22Rv1 (cell line): ENCODE results near the gene MARCHF10.

Experiments used
- H3K27ac ChIP-seq: fragments of 450-650 bp; 2 replicates; pipeline ENCODE4 v1.5.1; 2017
- ZFX ChIP-seq: fragments of 450-650 bp; IDR thresholded peaks from 2 replicates; pipeline ENCODE4 v1.6.1; 2017; ENCODE audit warnings: antibody characterized with exemption, borderline replicate concordance
- TF ChIP-seq, protein P1 (sequence below): fragments of 450-650 bp; IDR thresholded peaks from 2 replicates; pipeline ENCODE4 v1.5.1; 2017; ENCODE audit warnings: mild to moderate bottlenecking

Gene MARCHF10

DNA sequence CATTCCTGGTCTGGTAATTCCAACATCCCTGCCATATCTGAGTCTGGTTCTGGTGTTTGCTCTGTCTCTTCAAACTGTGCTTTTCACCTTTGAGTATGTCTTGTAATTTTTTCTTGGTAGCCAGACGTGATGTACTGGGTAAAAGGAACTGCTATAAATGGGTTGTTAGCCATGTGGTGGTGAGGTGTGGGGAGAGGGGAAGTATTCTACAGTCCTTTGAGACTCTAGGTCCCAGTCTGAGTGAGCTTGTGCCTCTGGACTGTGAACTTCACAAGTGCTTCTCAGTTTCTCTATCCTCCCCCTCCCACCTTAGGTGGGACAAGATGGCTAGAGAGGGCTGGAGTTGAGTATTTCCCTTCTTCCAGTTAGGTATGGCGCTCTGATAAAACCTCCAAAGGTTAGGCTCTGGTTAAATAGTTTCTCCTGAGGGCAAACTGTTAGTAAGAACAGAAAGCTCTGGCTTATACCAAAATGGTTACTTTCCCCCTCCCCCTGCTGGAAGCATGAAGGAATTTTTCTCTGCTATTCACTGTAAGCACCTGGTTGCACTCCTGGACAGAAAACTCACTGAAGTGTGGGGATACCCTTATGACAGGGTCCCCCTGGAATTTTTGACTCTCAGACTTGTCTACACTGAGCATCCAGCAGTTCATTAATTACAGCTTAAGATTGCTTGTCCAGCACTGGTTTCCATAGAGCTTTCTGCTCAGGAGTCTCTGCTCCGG, 87.8 kb downstream of the MARCHF10 start:
- H3K27ac ChIP-seq: no peak overlapping the region
- no peak for TF ChIP-seq ZFX
- TF ChIP-seq, protein P1, sequence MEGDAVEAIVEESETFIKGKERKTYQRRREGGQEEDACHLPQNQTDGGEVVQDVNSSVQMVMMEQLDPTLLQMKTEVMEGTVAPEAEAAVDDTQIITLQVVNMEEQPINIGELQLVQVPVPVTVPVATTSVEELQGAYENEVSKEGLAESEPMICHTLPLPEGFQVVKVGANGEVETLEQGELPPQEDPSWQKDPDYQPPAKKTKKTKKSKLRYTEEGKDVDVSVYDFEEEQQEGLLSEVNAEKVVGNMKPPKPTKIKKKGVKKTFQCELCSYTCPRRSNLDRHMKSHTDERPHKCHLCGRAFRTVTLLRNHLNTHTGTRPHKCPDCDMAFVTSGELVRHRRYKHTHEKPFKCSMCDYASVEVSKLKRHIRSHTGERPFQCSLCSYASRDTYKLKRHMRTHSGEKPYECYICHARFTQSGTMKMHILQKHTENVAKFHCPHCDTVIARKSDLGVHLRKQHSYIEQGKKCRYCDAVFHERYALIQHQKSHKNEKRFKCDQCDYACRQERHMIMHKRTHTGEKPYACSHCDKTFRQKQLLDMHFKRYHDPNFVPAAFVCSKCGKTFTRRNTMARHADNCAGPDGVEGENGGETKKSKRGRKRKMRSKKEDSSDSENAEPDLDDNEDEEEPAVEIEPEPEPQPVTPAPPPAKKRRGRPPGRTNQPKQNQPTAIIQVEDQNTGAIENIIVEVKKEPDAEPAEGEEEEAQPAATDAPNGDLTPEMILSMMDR: peak; percentile 54

DNA sequence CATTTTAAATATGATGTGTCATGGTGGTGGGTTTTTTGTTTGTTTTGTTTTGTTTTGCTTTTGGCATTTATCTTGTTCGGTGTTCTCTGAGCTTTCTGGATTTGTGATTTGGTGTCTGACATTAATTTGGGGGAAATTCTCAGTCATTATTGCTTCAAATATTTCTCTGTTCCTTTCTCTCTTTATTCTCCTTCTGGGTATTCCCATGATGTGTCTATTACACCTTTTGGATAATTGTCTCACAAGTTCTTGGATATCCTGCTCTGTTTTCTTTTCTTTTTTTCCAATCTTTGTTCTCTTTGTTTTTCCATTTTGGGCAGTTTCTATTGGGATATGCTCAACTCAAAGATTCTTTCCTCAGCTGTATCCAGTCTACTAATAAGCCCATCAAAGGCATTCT, 88.5 kb downstream of the MARCHF10 start:
- H3K27ac ChIP-seq: no peak overlapping the region
- TF ChIP-seq ZFX: no peak
- TF ChIP-seq, protein P1: no peak

DNA sequence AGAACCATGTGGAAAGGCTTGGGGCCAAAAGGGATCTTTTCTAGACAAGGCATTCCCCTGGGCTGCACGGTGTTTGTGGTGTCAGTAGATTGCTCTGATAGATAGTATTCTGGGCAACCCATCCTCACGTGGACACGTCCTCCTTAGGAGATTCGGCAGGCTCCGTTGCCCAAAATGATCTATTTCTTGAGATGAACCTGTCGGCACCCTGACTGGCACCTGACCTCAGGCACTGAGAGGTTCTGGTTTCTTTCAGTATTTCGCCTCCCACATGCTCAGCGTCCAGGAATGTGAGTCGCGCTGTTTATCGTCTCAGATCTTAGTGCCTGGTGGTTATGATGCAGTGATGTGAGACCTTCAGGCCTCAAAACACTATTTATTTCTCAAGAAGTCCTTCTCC, 89.7 kb downstream of the MARCHF10 start:
- no peak for TF ChIP-seq ZFX
- TF ChIP-seq, protein P1: no peak
- H3K27ac ChIP-seq: no peak overlapping the region

DNA sequence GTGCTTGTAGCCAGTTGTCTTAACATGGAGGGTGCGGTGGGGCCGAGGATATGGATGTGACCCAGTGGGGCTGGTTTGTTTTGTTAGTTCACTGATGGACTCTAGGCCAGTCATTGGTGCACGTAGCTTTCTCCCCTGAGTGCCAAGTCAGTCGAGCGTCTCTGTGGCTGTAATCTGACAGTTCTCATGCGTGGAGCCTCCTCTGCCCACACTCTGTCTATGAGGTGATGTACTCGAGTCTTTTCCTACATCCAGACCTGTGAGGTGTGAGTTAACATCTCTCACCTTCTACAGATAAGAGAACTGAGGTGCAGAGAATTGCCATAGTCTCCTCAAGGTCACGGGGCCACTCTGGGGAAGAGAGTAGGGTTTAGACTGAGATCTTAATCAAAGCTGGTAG, 90.2 kb downstream of the MARCHF10 start:
- H3K27ac ChIP-seq: no peak overlapping the region
- TF ChIP-seq, protein P1: no peak
- no peak for TF ChIP-seq ZFX

DNA sequence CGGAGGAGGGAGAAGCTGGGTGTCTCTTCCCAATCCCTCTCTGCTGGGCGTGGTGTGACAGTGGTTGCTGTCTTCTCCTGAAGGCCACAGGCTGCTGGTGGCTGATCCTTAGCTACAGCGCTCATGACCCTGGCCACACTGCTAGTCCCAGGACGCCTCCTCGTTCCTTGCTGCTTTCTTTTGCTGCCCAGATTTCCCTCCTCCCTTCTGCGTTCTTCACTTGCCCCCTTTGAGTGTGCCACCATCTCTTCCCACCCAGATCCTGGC, 90.6 kb downstream of the MARCHF10 start:
- no peak overlapping the region for H3K27ac ChIP-seq
- no peak for TF ChIP-seq ZFX
- TF ChIP-seq, protein P1: no peak

DNA sequence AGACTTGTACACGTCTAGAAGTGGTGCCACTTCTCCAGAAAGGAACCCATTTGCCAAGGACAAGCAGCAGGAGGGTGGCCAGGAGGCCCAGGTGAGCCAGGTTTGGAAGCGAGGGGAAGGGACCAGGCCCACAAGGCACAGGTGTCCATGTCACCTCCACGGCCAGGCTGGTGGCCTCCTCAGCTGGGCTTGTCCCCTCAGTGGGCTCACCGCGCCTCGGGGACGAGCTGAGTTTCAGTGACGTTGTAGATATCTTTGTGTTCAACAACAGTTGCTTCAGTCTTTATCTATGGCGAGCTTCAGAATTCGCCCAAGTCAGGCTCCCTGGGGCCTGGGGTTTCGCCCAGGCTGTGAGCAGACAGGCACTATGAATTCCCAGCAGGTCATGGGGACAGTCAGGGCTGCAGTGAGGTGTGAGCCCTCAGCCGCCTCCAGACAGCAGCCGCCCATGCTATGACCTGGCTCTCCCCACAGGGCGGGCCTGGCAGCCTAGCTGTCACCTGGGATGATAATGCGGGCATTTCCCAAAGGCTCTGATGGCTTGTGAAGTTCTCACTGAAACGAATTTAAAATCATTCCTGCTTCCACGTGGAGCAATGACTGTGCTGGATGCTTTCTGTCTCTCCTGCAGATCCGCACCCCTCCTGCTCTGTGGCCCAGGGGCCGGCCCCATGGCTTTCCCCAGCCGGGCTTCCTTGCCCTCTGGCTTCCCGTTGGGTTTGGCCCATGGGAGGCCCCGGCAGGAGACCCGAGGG, 91.1 kb downstream of the MARCHF10 start:
- TF ChIP-seq ZFX: no peak
- TF ChIP-seq, protein P1: no peak
- no peak overlapping the region for H3K27ac ChIP-seq

DNA sequence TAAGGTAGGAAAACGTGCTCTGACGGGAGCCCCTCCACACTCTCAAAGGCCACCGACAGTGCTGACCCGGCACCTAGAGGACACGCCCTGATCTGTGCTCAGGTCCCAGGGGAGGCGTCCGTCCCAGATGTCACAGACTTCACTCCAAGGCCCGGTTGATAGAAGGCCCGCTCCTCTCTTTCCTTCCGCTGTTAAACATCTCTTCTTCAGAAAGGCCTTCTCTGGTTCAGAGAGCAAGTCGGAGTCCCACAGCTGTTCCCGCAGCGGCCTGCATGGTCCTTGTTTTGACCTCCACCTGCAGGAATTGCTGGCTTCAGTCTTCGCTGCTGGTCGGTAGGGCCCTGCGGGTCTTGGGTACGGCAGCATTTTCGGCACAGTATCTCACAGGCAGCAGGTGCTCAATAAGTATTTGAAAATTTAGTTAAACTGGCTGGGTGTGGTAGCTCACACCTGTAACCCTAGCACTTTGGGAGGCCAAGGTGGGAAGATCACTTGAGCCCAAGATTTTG, 92.2 kb downstream of the MARCHF10 start:
- TF ChIP-seq, protein P1: no peak
- TF ChIP-seq ZFX: no peak

More for the DNA sequence above, 92.2 kb downstream of the MARCHF10 start:
- H3K27ac ChIP-seq: no peak overlapping the region
